ENCODE results near the gene CCDC43.

GRCh38 chr17:44664867-44665266 lies 24.7 kb downstream of the CCDC43 start:
- no peak for TF ChIP-seq CTCF (IDR thresholded peaks at IDR 0.05)
- TF ChIP-seq MAX (IDR thresholded peaks at IDR 0.05; ENCODE audit: low read depth): no peak
- TF ChIP-seq ZBTB33 (IDR thresholded peaks at IDR 0.05; ENCODE audit: borderline replicate concordance, low read depth): no peak
- TF ChIP-seq NFIC (IDR thresholded peaks at IDR 0.05; ENCODE audit: borderline replicate concordance): no peak
- TF ChIP-seq YY1 (IDR thresholded peaks at IDR 0.05; ENCODE audit: low read depth): no peak
- TF ChIP-seq TEAD4 (IDR thresholded peaks at IDR 0.05; ENCODE audit: borderline replicate concordance, insufficient read depth): no peak
- TF ChIP-seq RFX5 (IDR thresholded peaks at IDR 0.05; ENCODE audit: low read length): no peak
- TF ChIP-seq USF1 (IDR thresholded peaks at IDR 0.05; ENCODE audit: borderline replicate concordance, low read depth): no peak

All from SK-N-SH (cell line).